ENCODE data around the gene SYT5. TPM values are rescaled to one million over a fixed set of nuclear protein-coding genes. Genes with fewer than 3 reads are reported as not detected.
A peak's percentile ranks its signal among the peaks of the same experiment; 100 is the strongest.

SYT5 gene
- total and polyA plus RNA-seq, 9 of the 15 experiments (the other 6 are each of a cell fraction or from before 2014, with no cell fraction given): 1.3 to 20.9 (median 8.8) TPM

DNA sequence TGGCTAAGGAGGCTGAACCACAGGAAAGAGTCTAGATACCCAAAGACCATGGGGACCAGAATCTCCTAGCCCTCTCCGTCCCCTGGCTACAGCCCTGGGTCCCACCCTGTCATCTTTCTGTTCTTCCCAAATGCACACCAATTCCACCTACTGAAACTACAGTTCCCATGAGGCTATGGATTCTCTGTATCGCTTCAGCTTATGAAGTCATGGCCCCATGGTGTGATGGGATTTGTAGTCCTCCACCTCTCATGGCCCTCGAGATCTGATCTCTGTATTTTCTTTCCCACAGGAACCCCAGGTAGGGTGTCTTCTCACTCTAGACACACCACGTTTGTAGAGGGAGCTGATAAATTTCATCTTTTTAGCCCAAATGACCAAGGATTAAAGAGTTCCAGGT is 17.4 kb upstream of the SYT5 start (continued):
- TF ChIP-seq, protein P1, sequence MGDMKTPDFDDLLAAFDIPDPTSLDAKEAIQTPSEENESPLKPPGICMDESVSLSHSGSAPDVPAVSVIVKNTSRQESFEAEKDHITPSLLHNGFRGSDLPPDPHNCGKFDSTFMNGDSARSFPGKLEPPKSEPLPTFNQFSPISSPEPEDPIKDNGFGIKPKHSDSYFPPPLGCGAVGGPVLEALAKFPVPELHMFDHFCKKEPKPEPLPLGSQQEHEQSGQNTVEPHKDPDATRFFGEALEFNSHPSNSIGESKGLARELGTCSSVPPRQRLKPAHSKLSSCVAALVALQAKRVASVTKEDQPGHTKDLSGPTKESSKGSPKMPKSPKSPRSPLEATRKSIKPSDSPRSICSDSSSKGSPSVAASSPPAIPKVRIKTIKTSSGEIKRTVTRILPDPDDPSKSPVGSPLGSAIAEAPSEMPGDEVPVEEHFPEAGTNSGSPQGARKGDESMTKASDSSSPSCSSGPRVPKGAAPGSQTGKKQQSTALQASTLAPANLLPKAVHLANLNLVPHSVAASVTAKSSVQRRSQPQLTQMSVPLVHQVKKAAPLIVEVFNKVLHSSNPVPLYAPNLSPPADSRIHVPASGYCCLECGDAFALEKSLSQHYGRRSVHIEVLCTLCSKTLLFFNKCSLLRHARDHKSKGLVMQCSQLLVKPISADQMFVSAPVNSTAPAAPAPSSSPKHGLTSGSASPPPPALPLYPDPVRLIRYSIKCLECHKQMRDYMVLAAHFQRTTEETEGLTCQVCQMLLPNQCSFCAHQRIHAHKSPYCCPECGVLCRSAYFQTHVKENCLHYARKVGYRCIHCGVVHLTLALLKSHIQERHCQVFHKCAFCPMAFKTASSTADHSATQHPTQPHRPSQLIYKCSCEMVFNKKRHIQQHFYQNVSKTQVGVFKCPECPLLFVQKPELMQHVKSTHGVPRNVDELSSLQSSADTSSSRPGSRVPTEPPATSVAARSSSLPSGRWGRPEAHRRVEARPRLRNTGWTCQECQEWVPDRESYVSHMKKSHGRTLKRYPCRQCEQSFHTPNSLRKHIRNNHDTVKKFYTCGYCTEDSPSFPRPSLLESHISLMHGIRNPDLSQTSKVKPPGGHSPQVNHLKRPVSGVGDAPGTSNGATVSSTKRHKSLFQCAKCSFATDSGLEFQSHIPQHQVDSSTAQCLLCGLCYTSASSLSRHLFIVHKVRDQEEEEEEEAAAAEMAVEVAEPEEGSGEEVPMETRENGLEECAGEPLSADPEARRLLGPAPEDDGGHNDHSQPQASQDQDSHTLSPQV (IDR thresholded peaks at IDR 0.05): 0 out of 2 replicates have a peak, but pooled peaks have one; percentile 18
- TF ChIP-seq SIX5 (IDR thresholded peaks at IDR 0.05; ENCODE audit: borderline replicate concordance in 1 of 2, insufficient read depth in 1 of 2, low read depth in 1 of 2, low read length in 2 of 2): peak; percentile 90 to 95

DNA sequence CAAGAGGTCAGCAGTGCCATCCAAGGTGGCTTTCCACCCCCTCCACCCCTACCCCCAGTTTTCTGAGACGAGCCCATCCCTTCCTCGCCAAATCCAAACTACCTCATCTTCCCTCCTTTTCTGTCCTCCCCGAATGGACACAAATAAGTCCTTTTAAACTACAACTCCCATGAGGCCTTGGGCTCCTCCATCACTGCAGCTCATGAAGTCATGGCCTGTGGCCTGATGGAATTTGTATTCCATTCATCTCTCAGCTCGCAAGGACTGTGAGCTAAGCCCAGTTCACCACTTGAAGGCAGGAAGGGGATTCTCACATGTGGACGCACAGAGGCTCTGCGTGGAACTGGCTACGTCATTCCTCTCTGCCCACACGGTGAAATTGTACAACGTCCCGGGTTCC is 16.7 kb upstream of the SYT5 start:
- H3K9ac ChIP-seq (ENCODE audit: insufficient read depth in 1 of 2, low read depth in 2 of 2, low read length in 2 of 2): no peak overlapping the region
- peaks cover 73% of the 10 kb centered on the region for H3K36me3 ChIP-seq (ENCODE audit: control insufficient read depth, insufficient read depth, low read length)
- H3K9me1 ChIP-seq (ENCODE audit: control insufficient read depth, insufficient read depth, low read length): no peaks in the 10 kb centered on the region
- H3K27me3 ChIP-seq (ENCODE audit: control insufficient read depth in 2 of 2, insufficient read depth in 2 of 2, low read length in 2 of 2): no peaks in the 10 kb centered on the region
- ChIA-PET POLR2A (interaction anchor here (0.6 to 1.7 kb wide), 8 partner anchors 10 to 210 kb away, joined by 3 to 6 read pairs (median 3); partner anchors contain the start of genes PTPRH, SYT5 and TMEM238), CTCF (ENCODE audit: low intra/inter-chr PET ratio) (no interaction called here)
- no peaks in the 10 kb centered on the region for H3K4me1 ChIP-seq (replicated peaks in 1 of 2; ENCODE audit: control insufficient read depth in 2 of 2, insufficient read depth in 2 of 2, low read length in 2 of 2)
- ATAC-seq (peak; percentile 71), FAIRE-seq (peak; percentile 77), DNase-seq (ENCODE audit: extremely low read depth in 1 of 4, low spot score in 3 of 4) (no peak)
- H3K27ac ChIP-seq (ENCODE audit: extremely low read depth, low read depth, low read length): no peak overlapping the region
- no peak overlapping the region for H2AFZ ChIP-seq (ENCODE audit: low read depth, low read length)
- no peak overlapping the region for H3K4me3 ChIP-seq
- BruUV-seq (replicated peaks): no TSS peak
- no peak overlapping the region for H3K4me2 ChIP-seq (ENCODE audit: insufficient read depth, low read length)
- intact Hi-C loops (cut with micrococcal nuclease) (no loop called here), in situ Hi-C loops (cut with MboI) (no loop called here)
- no peaks in the 10 kb centered on the region for H3K79me2 ChIP-seq (ENCODE audit: control insufficient read depth, insufficient read depth, low read length)
- no peaks in the 10 kb centered on the region for H4K20me1 ChIP-seq (replicated peaks; ENCODE audit: control insufficient read depth, insufficient read depth, low read length)
- 90% methylated on average over 10 of the region's 10 CpGs for WGBS (ENCODE audit: insufficient coverage, low coverage, missing lambda C conversion rate)
- no peaks in the 10 kb centered on the region for H3K9me3 ChIP-seq (replicated peaks; ENCODE audit: control insufficient read depth, insufficient read depth, low read depth, low read length)
- TF ChIP-seq ZNF583 (CRISPR knock-in tag; IDR thresholded peaks at IDR 0.05) (no peak), RBFOX2 (IDR thresholded peaks at IDR 0.05; ENCODE audit: low read depth, low read length) (peak; percentile 10; the same call in 1 of the 2 replicates), CSDE1 (IDR thresholded peaks at IDR 0.05) (no peak), NFRKB (IDR thresholded peaks at IDR 0.05; ENCODE audit: low read depth) (no peak), CREB1 (IDR thresholded peaks at IDR 0.05) (no peak), CREB1 (CRISPR knock-in tag; IDR thresholded peaks at IDR 0.05) (no peak), ZBTB17 (CRISPR knock-in tag; IDR thresholded peaks at IDR 0.05) (no peak), IFI16 (CRISPR knock-in tag; IDR thresholded peaks at IDR 0.05) (no peak)
- TF ChIP-seq, protein P2, sequence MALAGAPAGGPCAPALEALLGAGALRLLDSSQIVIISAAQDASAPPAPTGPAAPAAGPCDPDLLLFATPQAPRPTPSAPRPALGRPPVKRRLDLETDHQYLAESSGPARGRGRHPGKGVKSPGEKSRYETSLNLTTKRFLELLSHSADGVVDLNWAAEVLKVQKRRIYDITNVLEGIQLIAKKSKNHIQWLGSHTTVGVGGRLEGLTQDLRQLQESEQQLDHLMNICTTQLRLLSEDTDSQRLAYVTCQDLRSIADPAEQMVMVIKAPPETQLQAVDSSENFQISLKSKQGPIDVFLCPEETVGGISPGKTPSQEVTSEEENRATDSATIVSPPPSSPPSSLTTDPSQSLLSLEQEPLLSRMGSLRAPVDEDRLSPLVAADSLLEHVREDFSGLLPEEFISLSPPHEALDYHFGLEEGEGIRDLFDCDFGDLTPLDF (CRISPR knock-in tag; IDR thresholded peaks at IDR 0.05): no peak
- TF ChIP-seq, protein P3, sequence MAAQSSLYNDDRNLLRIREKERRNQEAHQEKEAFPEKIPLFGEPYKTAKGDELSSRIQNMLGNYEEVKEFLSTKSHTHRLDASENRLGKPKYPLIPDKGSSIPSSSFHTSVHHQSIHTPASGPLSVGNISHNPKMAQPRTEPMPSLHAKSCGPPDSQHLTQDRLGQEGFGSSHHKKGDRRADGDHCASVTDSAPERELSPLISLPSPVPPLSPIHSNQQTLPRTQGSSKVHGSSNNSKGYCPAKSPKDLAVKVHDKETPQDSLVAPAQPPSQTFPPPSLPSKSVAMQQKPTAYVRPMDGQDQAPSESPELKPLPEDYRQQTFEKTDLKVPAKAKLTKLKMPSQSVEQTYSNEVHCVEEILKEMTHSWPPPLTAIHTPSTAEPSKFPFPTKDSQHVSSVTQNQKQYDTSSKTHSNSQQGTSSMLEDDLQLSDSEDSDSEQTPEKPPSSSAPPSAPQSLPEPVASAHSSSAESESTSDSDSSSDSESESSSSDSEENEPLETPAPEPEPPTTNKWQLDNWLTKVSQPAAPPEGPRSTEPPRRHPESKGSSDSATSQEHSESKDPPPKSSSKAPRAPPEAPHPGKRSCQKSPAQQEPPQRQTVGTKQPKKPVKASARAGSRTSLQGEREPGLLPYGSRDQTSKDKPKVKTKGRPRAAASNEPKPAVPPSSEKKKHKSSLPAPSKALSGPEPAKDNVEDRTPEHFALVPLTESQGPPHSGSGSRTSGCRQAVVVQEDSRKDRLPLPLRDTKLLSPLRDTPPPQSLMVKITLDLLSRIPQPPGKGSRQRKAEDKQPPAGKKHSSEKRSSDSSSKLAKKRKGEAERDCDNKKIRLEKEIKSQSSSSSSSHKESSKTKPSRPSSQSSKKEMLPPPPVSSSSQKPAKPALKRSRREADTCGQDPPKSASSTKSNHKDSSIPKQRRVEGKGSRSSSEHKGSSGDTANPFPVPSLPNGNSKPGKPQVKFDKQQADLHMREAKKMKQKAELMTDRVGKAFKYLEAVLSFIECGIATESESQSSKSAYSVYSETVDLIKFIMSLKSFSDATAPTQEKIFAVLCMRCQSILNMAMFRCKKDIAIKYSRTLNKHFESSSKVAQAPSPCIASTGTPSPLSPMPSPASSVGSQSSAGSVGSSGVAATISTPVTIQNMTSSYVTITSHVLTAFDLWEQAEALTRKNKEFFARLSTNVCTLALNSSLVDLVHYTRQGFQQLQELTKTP (IDR thresholded peaks at IDR 0.05; ENCODE audit: low read depth in 1 of 2, partially characterized antibody in 2 of 2): peak in 1 of 2 experiments; percentile 95
